HG03558 (cell line): ENCODE data around the gene MYO1A.
"Not testable (repeated sequence)": the region's sequence is repeated elsewhere in the genome, so short reads cannot be mapped to it uniquely, and the experiment has no call there.

ENCODE experiments used
- ATAC-seq: cut with Tn5 transposase; IDR thresholded peaks from one replicate; pipeline ENCODE4 v1.9.1; 2021; ENCODE audit warnings: moderate number of reproducible peaks; ENCODE audit not compliant: unreplicated experiment; ENCODE audit errors: extremely low read depth

MYO1A gene

DNA sequence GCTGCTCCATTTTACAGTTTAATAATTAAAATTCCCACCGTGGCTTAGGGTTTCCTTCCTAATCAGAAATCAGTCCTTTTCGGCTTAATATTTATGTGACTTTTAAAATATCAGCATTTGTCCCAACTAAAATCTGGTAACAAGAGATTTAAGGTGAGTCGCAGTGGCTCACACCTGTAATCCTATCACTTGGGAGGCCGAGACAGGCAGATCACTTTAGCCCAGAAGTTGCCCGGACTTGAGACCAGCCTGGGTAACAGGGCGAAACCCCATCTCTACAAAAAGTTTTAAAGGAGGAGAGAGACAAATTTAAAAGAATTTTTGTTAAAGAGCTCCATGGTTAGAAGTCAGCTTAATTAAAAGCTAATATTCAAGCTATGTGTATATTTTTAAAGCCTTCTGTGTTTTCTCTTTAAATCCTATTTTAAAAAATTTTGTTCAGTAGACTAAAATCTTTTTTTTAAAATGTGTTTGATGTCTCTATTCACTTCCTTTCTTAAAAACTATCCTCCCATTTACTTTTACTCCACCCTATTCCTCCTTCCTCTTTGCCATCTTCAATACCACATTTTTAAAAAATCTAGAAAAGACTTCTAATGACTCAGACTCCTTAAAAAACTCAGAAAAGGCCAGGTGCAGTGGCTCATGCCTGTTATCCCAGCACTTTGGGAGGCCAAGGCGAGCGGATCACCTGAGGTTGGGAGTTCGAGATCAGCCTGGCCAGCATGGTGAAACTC is 29.8 kb downstream of the MYO1A start:
- ATAC-seq, result no peak

DNA sequence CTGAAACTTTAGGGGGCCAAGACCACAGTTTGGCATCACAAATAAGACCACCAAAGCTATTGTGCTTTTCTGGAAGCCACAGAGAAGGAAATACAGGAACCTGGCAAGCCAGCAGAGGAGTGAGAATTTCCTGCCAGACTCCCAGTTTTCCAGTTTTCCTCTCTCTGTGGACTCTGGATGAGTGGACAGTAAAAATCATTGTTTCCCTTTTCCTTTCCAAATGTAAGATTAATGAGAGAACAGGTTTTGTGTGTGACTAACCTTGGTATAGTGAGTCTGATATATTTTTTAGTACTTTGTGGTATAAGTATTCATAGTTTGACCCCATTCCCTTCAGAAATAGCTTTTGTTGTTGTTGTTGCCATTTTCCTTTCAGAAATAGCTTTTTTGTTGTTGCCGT is 31.0 kb downstream of the MYO1A start:
- ATAC-seq, result no peak

DNA sequence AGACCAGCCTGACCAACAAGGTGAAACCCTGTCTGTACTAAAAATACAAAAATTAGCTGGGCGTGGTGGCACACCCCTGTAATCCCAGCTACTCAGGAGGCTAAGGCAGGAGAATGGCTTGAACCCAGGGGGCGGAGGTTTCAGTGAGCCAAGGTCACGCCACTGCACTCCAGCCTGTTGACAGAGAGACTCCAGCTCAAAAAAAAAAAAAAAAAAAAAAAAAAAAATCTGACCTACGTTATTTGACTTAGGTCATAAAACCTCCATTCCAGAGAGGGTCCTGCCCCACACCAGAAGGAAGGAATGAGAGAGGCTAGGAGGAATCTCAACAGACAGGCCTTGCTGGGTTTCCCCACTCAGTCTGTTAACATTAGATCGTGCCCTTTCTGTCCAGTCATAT is 31.6 kb downstream of the MYO1A start:
- not testable (repeated sequence) for ATAC-seq

DNA sequence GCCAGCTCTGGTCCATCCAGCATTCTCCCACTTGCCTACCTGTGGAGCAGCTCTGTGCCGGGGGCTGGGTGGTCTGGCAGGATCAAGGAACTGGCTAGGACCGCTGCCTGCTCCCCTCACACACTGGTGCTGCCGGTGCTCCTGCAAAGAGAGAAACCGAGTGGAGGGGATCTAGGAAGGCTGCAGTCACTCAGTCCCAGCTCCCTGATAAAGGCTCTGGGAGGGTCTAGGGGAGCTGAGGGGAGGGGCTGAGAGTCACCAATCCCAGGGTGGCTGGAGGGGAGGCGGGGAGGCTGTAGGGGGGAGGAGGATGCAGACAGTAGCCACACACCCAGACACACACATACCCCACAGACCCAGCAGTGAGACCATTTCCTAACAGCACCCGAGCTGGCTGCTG is 33.6 kb downstream of the MYO1A start, which contains the start of gene TAC3:
Gene TAC3 (minus strand): TSS at position 182 of the 400 bp plus-strand sequence. CDS start 732 bp downstream, outside the sequence.
- ATAC-seq, result no peak

DNA sequence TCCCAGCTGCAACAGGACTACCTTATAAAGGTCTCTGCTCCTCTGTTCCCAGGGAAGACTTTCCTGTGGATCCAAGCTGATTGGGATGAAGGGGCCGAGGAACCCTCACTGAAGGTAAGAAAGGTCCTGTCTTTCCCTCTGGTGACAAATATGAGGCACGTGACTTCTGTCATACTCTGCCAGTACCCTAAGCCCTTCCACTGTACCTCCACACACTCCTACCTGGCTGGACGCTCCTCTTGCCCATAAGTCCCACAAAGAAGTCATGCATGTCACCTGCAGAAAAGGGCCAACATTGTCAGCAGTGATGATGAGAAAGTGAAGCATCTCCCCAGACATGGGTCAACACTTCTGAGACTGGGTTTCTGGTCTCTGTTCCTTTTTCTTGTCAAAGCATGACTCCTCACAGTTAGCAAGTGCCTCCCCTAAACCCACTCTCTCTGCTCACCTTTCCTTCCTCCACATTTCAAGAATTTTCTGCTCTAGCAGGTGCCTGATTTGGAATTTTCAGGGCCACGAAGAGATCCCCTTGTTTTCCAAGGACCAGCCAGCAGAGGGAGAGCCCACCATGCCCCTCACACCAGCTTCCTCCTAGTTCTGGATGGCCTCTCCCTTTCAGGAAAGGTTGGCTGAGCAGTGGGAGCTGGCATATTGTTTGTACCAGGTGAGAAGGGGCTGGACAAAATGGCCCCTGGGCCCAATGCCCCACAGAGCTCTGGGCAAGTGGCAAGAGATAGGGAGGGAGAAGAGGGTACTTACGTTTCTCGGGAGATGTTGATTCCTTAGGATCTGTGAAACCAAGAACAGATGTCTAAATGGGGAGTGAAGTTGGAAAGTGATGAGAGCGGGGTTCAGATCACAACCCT is 37.1 kb downstream of the MYO1A start:
- ATAC-seq, result no peak

DNA sequence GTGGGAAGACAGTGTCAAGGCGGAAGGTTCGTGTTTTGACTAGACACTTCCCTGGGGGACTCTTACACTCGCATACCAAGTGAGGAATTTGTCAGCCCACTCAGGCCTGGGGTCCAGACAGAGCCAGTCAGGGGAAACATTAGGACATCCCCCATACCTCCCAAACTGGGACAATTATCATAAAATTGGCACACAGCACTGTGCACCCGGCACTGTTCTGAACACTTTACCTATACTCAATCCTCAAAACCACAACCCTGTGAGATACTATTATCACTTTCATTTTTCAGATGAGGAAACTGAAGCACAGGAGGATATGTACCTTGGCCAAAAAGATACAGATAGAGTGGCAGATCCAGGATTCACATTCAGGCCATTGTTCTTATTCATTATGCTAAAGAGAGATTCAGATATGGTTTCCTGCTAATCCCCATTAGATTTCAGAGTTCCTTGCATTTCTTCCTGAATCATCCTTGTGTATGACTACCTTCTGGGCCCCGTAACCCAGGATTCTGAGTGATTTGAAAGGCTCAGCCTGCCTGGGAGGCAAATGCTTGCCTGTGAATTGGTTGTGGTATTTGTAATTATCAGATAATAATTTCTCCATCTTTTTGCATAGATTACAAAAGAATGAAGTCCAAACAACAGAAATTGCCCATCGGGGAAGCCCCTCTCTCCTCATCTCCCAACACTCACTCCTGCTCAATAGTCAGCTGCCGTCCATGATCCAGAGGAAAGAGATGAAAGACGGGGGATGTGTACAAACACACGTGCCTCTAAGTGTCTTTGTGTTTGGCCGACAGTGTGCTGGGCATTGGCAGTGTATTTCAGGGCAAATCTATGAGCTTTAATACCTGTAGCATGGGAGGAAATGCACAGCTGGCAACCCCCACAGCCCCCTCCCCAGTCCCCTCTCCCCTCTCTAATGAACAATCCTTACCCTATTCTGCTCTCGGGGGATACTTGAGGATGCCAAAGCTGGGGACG is 38.2 kb downstream of the MYO1A start:
- ATAC-seq, result no peak

DNA sequence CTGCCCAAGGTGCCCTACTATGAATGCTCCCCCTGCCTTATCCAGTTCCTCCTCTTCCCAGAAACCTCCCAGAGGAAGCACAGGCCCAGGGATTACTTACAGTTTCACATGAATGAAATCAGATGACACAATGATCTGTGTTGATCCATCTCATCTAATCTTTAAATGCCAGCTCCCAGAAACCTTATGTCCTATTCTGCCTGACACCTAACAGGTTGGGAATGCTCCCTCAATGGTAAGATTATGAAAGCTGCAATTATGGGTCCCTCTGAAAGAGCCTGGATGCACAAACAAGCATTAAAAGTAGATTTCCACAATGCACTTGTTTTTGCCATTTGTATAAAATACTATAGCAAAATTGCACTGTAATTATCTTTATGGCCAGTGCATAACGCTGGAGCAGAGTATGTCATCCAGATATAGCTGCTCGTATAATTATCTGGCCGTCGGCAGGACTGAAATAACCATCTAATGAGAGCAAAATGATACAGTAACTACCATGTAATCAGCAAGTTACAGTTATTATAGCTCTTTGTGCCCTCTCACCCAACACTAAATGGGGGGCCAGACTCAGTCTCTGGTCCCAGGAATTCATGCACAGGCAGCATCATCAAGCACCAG is 39.2 kb downstream of the MYO1A start:
- ATAC-seq, result no peak

DNA sequence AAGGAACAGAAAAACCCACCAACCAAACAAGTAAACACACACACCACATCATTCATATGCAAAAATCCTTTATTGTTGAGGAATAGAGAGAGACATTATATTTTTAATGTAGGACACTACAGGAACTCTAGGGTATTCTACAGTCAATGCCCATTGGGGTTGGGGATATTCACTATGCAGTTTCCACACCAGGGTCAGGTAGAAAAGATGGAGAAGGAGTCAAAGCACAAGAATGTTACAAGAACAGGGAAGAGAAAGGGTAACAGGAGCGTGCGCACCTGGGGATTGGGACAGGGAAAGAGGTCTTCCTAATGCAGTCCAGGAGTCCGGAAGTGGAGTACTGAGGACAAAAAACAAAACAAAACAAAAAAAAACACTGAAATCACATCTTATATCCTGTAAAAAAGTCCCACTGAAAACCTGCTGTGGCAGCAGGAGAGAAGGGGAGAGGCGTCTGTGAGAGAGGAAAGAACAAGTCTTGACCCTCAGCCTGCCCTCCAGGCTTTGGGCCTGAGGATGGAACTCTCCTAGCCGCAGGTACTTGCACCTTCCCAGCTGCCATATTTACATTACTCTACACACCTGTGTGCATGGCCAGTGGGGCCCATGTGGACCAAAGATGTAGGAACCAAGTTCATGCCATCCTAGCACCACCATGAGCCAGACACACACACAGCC is 39.8 kb downstream of the MYO1A start:
- ATAC-seq, result no peak

DNA sequence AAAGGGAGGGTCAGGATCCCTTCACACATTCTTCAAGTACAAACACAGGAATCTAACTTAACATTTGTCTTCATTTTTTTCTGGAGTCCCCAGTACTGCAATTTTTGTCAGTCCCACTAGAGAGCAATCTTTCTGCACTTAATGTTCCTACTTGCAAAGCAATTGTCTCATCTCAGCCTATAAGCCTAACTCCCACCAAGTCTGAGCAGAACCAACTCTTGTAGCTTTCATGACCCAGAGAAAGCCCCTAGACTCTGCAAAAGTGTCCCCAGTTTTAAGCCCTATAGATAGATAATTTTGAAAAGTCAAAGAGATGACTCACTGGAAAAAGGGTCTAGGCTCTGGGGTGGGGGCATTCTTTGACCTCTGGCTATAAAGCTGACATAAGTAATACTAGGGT is 41.8 kb downstream of the MYO1A start:
- ATAC-seq, result no peak

DNA sequence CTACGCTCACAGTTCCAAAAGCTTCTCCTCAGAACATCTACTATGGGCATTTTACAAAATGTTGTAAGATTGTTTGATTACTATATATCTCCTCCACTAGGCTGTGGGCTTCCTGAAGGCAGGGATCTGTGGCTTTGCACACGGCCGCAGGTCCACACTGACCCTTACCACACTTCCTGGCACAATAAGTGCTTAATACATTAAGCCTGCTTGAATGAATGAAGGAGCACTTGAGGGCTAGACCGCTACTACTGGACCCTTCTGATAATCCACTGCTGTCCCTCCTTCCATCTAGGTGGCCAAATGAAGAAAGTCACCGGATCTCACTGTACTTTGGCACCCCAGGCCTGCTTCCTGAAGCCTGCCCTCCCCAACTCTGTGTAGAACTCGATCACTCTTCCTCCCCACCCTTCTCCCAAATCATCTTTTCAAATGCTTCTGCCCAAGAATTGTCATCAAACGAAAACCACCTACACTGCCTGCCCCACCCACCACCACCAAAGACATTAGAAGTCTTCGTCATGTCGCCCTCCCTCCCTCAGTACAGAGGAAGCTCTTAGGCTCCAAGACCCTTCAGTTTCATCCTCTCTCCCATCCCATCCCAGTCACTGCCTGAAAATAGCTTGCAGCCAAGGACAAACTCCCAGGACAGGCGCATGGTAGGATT is 43.0 kb downstream of the MYO1A start:
- no peak for ATAC-seq

DNA sequence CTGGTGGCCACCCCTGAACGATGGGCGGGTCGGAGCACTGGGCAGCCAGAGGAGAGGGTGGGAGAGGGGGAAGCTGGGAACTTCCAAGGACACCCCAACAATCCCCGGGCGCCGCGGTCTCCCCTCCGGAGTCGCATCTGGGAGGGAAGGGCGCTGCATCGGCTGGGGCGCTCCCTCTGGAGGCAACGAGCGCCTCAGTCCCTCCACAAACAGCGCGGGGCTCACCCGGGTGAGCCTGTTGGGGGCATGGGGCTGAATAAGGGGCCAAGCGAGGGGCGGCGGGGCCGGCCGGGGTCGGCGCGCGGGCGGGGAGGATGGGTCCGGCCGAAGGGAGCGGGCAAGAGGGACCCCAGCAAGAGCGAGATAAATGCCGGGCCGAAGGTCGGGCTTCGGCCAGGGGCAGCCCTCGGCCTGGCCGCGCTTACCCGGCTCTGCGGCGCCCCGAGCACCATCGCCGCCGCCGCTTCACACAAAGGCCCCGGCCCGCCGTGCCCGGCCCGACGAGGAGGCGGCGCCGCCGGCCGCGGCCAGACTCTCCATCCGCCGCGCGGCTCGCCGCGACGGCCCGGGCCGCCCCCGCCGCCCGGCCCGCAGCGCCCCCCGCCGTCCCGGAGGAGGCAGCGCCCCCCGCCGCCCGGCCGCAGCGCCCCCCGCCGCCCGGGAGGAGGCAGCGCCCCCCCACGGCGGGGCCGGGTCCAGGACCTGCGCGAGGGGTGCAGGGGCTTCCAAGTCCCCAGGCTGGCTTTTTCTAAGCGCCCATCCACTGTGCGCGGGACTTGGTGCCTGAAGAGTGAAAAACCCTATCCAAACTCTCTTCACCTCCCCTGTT is 43.7 kb downstream of the MYO1A start, which contains the start of gene ZBTB39:
Gene ZBTB39 (minus strand): TSS at position 567 of the 829 bp plus-strand sequence. CDS start 1,629 bp downstream, outside the sequence.
- no peak for ATAC-seq

DNA sequence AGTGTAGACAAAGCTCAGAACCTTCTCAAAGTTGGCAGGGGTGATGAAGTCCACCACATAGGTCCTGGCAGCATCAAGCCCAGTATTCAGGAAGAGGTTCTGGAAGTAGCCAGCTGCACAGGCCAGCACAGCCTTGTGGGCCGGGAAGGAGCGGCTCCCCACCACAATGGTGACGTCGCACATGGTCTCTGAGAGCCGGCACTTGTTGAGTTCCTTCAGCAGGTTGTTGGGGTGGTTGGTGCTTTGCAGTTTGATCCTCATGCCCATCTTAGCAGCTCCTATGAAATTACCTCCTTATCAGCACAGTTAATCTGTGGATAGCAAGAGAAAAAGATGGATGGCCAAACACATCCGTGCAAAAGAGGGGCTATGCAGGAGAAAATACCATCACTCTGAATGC is 45.3 kb downstream of the MYO1A start:
- ATAC-seq, result no peak

DNA sequence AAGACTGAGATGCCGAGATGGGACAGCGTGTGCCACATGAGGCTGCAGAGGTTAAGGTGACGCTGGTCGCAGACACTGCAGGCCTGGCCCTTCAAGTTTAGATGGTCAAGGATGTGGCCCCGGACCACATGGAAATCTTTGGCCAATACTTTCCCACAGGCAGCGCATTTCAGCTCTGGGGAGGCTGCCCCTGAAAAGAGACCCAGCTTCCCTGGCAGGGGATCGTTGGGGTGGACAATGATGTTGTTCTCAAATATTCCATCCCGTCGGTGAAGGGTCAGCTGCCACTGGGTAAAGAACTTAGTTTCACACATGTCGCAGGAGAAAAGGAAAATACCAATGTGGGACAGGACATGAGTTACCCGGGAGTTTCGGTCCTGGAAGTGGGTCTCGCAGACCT is 46.5 kb downstream of the MYO1A start:
- ATAC-seq, result no peak

DNA sequence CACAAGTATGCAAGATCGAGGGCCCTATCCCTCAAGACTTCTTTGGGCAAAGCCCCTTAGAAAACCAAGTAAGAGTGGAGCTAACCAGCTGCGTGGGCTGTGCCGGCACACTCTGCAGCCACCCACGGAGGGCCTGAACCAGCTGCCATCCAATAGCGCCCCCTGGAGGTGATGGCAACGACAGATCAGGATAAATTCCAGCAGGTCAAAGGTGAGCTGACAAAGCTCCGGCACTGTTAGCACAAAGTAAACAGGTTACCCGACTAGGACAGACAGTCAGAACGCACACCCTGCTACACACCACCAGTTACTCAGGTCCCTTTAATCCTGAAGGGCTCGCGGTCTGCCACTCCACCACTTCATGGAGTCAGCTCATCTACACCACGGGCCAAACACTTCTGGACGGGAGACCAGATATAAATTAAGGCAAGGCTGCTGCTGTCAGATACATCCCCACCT is 48.5 kb downstream of the MYO1A start:
- no peak for ATAC-seq

DNA sequence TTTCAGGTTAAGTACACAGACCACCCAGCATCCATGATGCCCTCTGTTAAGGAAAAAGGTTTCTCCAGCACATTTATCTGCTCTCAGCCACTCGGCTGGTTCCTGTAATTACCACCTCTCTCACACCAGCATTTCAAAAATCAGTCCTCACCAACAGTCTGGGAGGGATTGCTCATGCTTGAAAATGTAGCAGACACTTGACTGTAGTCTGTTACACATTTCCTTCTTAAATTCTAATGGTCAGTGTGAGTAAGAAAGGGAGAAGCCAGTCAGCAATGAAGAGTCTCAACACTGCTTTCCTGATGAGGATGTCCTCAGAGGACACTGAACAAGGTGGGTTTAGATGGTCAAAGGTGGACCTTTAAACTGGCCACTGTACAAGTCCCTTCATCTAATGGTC is 49.5 kb downstream of the MYO1A start:
- no peak for ATAC-seq

DNA sequence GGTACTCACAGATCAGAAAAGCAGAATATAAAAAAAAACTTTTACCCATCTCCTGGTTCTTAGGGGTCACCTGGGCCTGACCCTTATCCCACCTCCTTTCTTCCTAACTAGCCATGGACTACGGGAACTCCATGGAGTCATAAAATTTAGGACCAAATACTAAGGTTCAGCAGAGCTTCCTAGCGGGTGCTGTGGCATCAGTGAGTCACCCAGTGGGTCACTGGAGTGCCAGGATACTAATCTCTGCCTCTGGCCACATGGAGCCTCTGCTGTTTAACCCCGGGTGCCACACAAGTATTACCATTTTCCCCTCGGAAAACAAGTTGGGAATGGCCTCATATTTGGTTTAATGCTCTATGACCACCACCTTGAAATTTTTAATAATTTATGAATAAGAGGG is 50.5 kb downstream of the MYO1A start:
- no peak for ATAC-seq

DNA sequence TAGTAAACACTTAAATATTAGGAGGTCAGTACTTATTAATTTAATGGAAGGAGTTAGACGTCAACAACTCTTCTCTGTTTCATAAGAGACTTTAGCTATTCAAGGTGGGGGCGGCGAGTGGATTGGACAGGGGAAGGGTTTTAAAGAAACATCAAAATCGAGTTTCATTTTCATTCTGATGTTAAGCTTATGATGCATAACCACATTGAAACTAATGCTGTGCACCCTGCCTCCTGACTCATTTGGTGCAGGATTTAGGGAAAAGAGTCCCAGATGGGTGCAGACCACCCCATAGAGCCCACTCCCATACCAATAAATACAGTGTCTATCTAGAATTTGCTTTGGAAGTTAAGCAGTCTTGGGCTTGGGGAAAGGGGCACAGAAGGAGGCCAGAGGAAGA is 50.9 kb downstream of the MYO1A start:
- peak; percentile 51 for ATAC-seq

DNA sequence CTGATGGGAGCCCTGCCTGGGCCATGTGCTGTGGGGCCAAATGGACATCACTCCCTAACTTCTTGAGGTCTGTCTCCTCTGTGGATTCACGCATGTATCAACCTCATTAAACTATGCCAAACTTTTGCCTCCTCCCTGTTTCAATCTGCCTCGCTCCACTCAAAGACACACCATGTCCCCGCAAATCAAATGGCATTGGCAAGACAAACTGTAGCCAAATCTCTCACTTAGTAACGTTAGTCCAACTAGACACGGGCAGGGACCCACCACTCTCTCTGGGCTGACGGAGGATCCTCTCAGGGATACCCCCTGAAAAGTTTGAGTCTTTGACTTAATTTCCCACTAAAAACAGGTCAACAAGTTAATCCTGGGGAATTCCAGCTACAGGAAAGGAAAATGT is 51.6 kb downstream of the MYO1A start:
- ATAC-seq, result no peak
